ENCODE data around the gene RBM23.

GRCh38 chr14:22848351-22849164, 70.4 kb downstream of the RBM23 start:
- TF ChIP-seq MXI1 (IDR thresholded peaks at IDR 0.05; ENCODE audit: low read depth, low read length) (no peak), USF1 (IDR thresholded peaks at IDR 0.05; ENCODE audit: borderline replicate concordance, low read depth) (no peak), POLR2AphosphoS5 (IDR thresholded peaks at IDR 0.05; ENCODE audit: low read depth, low read length) (no peak), FOXJ3 (CRISPR knock-in tag; IDR thresholded peaks at IDR 0.05) (no peak), EZH2phosphoT487 (IDR thresholded peaks at IDR 0.05; ENCODE audit: borderline replicate concordance, low read depth) (no peak), CTCF (IDR thresholded peaks at IDR 0.05) (no peak), SMC3 (IDR thresholded peaks at IDR 0.05; ENCODE audit: low read depth, low read length) (no peak), NRF1 (IDR thresholded peaks at IDR 0.05; ENCODE audit: low read depth, low read length) (no peak), RCOR1 (IDR thresholded peaks at IDR 0.05; ENCODE audit: low read length) (0 out of 2 replicates have a peak, but pooled peaks have one; percentile 5)
- TF ChIP-seq, protein P1, sequence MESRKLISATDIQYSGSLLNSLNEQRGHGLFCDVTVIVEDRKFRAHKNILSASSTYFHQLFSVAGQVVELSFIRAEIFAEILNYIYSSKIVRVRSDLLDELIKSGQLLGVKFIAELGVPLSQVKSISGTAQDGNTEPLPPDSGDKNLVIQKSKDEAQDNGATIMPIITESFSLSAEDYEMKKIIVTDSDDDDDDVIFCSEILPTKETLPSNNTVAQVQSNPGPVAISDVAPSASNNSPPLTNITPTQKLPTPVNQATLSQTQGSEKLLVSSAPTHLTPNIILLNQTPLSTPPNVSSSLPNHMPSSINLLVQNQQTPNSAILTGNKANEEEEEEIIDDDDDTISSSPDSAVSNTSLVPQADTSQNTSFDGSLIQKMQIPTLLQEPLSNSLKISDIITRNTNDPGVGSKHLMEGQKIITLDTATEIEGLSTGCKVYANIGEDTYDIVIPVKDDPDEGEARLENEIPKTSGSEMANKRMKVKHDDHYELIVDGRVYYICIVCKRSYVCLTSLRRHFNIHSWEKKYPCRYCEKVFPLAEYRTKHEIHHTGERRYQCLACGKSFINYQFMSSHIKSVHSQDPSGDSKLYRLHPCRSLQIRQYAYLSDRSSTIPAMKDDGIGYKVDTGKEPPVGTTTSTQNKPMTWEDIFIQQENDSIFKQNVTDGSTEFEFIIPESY (IDR thresholded peaks at IDR 0.05; ENCODE audit: borderline replicate concordance, low read depth): no peak
